Stomach (tissue), 4 donors: Measurements from ENCODE around the gene IQGAP3.
A peak's percentile ranks its signal among the peaks of the same experiment; 100 is the strongest.

Experiments
- EP300 ChIP-seq: sonication (generic); formaldehyde crosslinking; IDR thresholded peaks from one replicate; pipeline ENCODE4 v1.6.1; 2017; ENCODE audit warnings: antibody characterized with exemption
- POLR2A ChIP-seq, 4 donors: fragments of 450-650 bp; IDR thresholded peaks; one replicate each; pipeline ENCODE4 v1.6.1; 2016; ENCODE audit warnings: antibody characterized with exemption in 4 of 4, control low read depth in 2 of 4, mild to moderate bottlenecking in 1 of 4, moderate library complexity in 1 of 4
- POLR2AphosphoS5 ChIP-seq, 3 donors: sonication (generic); formaldehyde crosslinking; IDR thresholded peaks; one replicate each; pipeline ENCODE4 v1.6.1; 2016; ENCODE audit warnings: antibody characterized with exemption in 3 of 3
- TF ChIP-seq, protein P1 (sequence below), 7 experiments: fragments of 450-650 bp in 4 of 7; fragments of 200-600 bp in 3 of 7; sonication (generic) in 3 of 7; IDR thresholded peaks; one replicate each; pipeline ENCODE4 v1.5.1; 2016 to 2019; ENCODE audit warnings: antibody characterized with exemption in 7 of 7, control low read depth in 2 of 7, mild to moderate bottlenecking in 1 of 7

DNA sequence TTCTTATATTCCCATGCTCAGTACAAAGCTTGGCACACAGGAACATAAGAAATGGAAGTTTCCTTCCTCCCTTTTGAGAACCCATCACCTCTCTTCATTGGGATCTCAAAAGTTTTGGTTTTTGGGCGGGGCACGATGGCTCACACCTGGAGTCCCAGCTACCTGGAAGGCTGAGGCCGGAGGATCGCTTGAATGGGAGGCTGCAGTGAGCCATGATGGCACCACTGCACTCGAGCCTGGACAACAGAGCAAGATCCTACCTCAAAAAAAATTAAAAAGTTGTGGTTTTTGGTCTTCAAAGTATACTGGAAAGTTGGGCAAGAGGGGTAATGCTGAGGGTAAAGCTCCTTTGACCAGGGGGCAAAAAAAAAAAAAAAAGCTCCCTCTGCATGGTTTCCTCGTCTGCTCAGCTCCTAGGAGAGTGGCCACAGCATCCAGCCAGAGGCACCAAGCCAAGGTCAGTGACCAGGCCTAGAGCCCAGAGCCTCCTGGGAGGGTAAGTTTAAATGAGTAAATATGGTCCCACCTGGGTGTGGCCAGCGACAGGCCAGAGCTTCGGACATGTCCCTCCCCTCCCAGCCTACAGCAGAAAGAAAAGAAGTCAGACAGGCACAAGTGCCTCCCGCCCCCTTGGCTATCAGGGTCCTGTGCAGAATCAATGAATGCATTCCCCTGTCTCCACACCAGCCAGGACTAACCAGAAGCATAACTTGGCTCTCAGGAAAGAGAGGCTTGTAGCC is 76.8 kb downstream of the IQGAP3 start:
- TF ChIP-seq EP300 (no peak), POLR2A (IDR thresholded peaks at IDR 0.05) (no peak), POLR2AphosphoS5 (IDR thresholded peaks at IDR 0.05) (peak in 1 of 3 donors; percentile 7)
- TF ChIP-seq, protein P1, sequence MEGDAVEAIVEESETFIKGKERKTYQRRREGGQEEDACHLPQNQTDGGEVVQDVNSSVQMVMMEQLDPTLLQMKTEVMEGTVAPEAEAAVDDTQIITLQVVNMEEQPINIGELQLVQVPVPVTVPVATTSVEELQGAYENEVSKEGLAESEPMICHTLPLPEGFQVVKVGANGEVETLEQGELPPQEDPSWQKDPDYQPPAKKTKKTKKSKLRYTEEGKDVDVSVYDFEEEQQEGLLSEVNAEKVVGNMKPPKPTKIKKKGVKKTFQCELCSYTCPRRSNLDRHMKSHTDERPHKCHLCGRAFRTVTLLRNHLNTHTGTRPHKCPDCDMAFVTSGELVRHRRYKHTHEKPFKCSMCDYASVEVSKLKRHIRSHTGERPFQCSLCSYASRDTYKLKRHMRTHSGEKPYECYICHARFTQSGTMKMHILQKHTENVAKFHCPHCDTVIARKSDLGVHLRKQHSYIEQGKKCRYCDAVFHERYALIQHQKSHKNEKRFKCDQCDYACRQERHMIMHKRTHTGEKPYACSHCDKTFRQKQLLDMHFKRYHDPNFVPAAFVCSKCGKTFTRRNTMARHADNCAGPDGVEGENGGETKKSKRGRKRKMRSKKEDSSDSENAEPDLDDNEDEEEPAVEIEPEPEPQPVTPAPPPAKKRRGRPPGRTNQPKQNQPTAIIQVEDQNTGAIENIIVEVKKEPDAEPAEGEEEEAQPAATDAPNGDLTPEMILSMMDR (IDR thresholded peaks at IDR 0.05), result no peak
